ENCODE data around the gene C9orf78. TPM values are rescaled to one million over a fixed set of nuclear protein-coding genes. Genes with fewer than 3 reads are reported as not detected.

C9orf78 gene
- total and polyA plus RNA-seq, 9 of the 15 experiments (the other 6 are each of a cell fraction or from before 2014, with no cell fraction given), result 94.6 to 266 (median 202) TPM

- TF ChIP-seq MGA (IDR thresholded peaks at IDR 0.05) (no peak), ZNF778 (CRISPR knock-in tag; IDR thresholded peaks at IDR 0.05) (no peak), ZNF12 (CRISPR knock-in tag; IDR thresholded peaks at IDR 0.05) (0 out of 2 replicates have a peak, but pooled peaks have one; percentile 30), BHLHE40 (IDR thresholded peaks at IDR 0.05; ENCODE audit: low read length) (peak; percentile 13; the same call in 1 of the 2 replicates), SMARCA5 (IDR thresholded peaks at IDR 0.05) (no peak; the same call in 1 of the 2 replicates), KLF13 (tag; IDR thresholded peaks at IDR 0.05; ENCODE audit: borderline replicate concordance, low read depth) (no peak), EWSR1 (IDR thresholded peaks at IDR 0.05; ENCODE audit: borderline replicate concordance, low read depth, partially characterized antibody) (no peak), ZBTB9 (CRISPR knock-in tag; IDR thresholded peaks at IDR 0.05) (0 out of 2 replicates have a peak, but pooled peaks have one; percentile 43), KLF6 (CRISPR knock-in tag; IDR thresholded peaks at IDR 0.05; ENCODE audit: borderline replicate concordance) (peak; percentile 65; the same call in 1 of the 2 replicates), ZNF57 (CRISPR knock-in tag; IDR thresholded peaks at IDR 0.05) (no peak), THRB (CRISPR knock-in tag; conservative IDR thresholded peaks at IDR 0.05) (0 out of 2 replicates have a peak, but pooled peaks have one; percentile 4), NCOA4 (IDR thresholded peaks at IDR 0.05; ENCODE audit: partially characterized antibody) (no peak)
Observed at GRCh38 chr9:129838707-129839259, 3.7 kb upstream of the C9orf78 start (continued).
